Measurements from ENCODE around the gene PRSS58.

Gene PRSS58, protein sequence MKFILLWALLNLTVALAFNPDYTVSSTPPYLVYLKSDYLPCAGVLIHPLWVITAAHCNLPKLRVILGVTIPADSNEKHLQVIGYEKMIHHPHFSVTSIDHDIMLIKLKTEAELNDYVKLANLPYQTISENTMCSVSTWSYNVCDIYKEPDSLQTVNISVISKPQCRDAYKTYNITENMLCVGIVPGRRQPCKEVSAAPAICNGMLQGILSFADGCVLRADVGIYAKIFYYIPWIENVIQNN

DNA sequence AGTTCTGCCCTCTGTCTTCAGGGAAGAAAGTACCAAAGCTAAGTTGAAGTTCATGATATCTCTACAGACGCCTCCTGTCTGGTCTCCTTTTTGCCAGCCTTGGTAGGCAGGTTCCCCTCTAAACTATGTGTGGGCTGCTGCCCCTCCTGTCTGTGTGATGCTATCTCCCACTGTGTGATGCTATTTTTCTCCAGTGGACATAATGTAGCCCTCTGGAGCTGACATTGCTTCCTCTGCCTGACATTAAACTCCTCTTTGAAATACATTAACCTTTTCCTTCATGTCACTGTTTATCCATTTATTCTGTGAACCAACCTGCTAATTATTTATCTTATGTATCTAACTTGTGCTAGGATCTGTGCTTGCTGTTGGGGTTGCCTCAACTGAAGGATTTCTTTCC lies at the start of gene PRSS58:
PRSS58 (minus strand) TSS at position 101 of the 400 bp plus-strand sequence. CDS start 351 bp downstream, outside the sequence.
- H3K4me3 ChIP-seq (ENCODE audit: low read length): no peak within 1 kb of the TSS
- no peak for TF ChIP-seq ZNF274 (IDR thresholded peaks at IDR 0.05; ENCODE audit: low read depth, low read length)

DNA sequence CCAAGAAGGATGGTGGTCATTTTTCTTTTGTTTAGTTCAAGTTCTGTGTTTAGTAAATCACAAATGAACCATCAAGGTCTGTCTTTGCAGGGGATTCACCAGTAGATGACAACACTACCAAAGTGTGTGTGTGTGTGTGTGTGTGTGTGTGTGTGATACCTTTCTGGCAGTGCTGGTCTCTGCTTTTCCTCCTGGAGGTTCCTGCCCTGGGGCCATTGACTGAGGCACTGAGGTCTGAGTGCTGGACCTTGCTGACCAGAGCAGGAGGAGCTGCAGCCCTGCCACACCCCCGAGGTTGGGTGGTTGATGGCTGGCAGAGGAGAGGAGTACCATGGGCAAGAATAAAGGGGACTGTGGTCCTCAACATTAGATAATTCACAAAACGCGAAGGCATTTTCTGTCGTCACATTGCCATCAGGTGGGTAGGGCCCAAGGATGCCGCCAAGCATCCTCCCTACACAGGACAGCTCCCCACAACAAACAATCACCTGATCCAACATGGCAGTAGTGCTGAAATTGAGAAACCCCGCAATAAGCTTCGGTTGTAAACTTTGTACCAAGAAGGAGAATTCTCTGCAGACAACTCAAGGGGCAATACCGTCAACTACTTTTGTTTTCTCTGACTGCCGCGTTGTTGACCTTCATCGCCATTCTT lies 49.5 kb upstream of the PRSS58 start:
- no peak overlapping the region for H3K4me3 ChIP-seq (ENCODE audit: low read length)
- TF ChIP-seq ZNF274 (IDR thresholded peaks at IDR 0.05; ENCODE audit: low read depth, low read length): no peak

DNA sequence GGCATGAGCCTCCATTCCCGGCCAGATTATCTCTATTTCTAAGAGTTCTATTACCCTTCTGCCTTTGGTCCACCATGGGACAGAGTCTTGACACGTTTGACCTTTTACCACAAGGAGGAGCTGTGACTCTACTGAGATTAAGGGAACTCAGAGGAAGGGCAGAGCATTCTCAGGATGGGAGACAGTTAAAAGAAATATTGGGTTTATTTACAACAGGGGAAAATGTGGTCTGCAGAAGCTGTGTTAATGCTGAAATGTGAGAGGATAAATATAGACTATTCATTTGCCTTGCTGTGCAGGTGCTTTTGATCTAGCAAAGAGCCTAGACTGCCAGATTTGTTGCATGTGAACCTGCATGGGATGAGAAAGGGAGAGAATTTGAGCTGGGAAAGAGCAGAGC lies 45.8 kb upstream of the PRSS58 start:
- no peak overlapping the region for H3K4me3 ChIP-seq (ENCODE audit: low read length)
- no peak for TF ChIP-seq ZNF274 (IDR thresholded peaks at IDR 0.05; ENCODE audit: low read depth, low read length)

DNA sequence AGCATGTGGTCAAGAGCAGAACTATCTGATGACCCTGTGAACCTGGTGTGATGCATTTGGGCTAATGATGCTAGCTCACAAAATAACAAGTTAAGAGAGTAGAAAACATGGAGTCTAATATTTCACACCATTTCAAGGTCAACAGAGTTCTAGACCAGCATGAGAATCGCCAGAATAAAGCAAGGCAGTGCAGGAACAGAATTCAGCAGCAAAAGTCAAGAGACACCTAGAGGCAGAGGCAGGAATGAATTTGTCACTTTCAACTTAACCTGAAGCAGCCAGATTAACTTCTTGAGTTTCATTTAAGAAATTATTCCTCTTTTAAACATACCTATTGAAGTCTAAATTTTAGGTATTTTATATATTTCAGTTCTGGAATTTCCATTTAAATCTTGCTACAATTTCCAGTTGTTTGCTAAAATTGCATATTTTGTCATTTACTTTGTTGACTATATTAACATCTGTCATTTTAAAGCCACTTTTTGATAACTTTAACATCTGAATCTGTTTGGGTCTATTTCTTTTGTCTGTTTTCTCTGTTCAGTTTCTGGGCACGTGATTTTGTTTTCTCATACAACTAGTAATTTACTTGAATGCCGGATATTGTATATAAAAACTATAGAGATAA lies 44.2 kb upstream of the PRSS58 start:
- H3K4me3 ChIP-seq (ENCODE audit: low read length): no peak overlapping the region
- TF ChIP-seq ZNF274 (IDR thresholded peaks at IDR 0.05; ENCODE audit: low read depth, low read length): no peak

DNA sequence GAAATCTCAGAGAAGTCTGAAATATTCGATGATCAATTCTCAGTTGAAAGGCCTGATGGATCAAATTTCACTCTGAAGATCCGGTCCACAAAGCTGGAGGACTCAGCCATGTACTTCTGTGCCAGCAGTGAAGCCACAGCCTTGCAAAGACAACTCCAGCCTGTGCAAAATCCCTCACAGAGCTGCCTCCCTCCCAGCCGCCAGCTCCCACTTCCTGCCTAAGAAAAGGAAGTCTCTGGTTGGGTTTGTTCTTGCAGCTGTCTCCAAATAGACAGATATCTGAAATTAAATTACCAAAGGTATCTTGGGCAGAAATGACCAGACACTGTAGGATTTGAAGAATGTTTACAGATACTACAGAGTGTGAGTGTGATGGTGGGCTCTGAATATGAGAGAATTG lies 43.4 kb upstream of the PRSS58 start:
- no peak overlapping the region for H3K4me3 ChIP-seq (ENCODE audit: low read length)
- TF ChIP-seq ZNF274 (IDR thresholded peaks at IDR 0.05; ENCODE audit: low read depth, low read length): no peak

DNA sequence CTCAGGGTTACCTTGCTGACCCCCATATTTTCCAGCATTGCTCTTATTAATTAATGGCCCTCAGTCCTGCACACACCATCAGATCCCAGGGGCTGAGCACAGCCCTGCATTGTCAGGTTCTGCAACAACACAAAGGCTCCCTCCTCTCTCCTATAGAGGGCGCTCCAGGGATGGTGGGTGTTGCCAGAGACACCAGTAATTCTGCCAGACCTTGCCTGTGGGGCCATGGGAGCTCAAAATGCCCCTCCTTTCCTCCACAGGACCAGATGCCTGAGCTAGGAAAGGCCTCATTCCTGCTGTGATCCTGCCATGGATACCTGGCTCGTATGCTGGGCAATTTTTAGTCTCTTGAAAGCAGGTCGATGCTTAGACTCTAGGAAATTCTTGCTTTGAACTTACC lies 42.8 kb upstream of the PRSS58 start:
- no peak overlapping the region for H3K4me3 ChIP-seq (ENCODE audit: low read length)
- TF ChIP-seq ZNF274 (IDR thresholded peaks at IDR 0.05; ENCODE audit: low read depth, low read length): no peak

DNA sequence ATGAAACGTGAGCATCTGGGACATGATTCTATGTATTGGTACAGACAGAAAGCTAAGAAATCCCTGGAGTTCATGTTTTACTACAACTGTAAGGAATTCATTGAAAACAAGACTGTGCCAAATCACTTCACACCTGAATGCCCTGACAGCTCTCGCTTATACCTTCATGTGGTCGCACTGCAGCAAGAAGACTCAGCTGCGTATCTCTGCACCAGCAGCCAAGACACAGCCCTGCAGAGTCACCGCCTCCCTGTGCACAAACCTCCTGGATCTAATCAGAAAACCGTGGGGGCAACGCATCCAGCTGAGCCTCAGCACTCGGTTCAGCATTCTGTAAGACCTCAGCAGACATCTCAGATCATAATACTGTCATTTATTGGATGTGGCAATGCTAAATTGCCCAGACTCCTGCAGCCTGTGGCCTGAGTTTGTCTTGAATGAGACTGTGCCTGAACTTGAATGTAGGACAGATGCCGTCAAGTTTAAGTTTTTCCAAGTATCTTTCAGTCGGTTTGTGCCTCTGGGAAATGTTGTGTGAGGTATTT lies 41.5 kb upstream of the PRSS58 start:
- no peak overlapping the region for H3K4me3 ChIP-seq (ENCODE audit: low read length)
- TF ChIP-seq ZNF274 (IDR thresholded peaks at IDR 0.05; ENCODE audit: low read depth, low read length): no peak

DNA sequence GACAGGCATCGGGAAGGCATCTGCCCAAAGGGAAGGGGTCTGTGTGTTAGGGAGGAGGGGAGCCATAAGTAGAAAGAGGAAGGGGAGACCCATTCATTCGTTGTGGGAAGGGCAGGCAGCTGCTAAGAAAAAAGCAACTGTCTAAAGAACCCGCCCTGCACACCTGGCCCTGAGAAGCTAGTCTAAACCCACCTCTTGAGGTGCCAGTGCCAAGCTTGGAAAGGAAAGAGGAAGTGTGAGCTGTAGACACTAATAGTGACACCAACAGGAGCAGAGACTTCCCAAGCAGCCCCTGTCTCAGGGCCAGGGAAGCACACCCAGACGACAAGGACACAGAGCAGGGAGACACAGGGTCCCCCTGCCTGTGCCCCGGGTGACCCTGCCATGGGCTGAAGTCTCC lies 40.8 kb upstream of the PRSS58 start:
- no peak overlapping the region for H3K4me3 ChIP-seq (ENCODE audit: low read length)
- TF ChIP-seq ZNF274 (IDR thresholded peaks at IDR 0.05; ENCODE audit: low read depth, low read length): no peak

DNA sequence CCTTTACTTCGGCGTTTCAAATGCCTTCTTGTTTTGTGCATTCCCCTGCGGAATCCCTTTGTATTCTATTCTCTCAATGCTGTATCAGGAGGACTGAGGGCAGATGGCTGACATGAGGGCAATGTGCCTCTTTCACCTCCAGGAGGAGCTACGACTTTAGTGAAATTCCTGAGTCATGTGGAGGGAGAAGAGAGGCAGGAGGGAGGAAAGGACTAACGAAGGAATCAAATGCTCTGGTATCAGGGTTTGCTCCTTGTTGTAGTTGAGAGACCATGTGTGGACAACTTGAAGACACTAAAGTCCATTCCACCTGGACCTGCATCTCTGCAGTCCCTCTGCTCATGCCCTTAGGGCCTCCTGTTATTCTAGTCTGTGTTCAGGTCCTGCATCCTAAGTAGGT lies 40.2 kb upstream of the PRSS58 start:
- TF ChIP-seq ZNF274 (IDR thresholded peaks at IDR 0.05; ENCODE audit: low read depth, low read length): no peak
- no peak overlapping the region for H3K4me3 ChIP-seq (ENCODE audit: low read length)

DNA sequence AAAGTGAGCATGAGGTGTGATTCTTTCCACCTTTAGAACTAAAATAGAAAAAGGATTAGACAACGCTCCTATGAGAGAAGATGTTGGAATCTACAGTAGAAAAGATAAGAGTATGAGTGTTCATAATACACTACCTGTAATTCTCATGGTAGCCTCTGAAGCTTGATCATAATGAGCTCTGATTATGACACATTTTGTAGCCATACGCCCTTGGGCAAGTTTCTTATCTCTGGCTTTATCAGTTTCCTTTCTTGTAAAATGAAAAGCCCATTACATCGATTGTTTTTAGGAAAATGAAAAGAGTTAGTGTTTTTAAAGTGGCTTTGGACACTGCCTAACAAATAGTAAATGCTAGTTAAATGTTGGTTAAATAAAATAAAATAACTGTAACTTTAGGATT lies 22.4 kb upstream of the PRSS58 start:
- no peak overlapping the region for H3K4me3 ChIP-seq (ENCODE audit: low read length)
- TF ChIP-seq ZNF274 (IDR thresholded peaks at IDR 0.05; ENCODE audit: low read depth, low read length): no peak

DNA sequence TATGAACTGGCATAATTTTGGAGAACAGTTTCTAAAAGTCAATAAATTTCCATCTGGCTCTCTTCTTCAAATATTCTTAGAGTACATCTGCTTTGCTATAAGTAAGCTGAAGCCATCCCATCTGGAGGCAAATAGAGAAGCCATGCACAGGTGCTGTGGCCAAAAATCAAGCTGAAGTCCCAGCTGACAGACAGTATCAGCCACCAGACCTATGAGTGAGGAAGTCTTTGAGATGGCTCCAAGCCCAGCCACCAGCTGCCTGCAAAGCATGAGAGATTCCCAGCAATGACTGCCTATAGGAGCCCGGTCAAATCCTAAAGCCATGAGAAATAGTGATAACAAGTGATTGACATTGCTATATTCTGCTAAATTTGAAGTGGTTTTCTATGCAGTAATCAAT lies 21.7 kb upstream of the PRSS58 start:
- no peak for TF ChIP-seq ZNF274 (IDR thresholded peaks at IDR 0.05; ENCODE audit: low read depth, low read length)
- no peak overlapping the region for H3K4me3 ChIP-seq (ENCODE audit: low read length)

DNA sequence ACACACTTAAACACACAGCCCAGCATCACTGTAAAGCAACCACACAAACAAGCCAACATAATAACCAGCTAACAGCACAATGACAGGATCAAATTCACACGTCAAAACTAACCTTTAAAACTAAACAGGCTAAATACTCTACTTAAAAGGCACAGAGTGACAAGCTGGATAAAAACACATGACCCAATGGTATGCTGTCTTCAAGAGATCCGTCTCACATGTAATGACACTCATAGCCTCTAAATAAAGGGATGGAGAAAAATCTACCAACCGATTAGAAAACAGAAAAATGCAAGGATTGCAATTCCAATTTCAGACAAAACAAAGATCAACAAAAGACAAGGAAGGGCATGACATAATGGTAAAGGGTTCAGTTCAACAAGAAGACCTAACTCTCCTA lies 17.2 kb upstream of the PRSS58 start:
- TF ChIP-seq ZNF274 (IDR thresholded peaks at IDR 0.05; ENCODE audit: low read depth, low read length): no peak
- H3K4me3 ChIP-seq (ENCODE audit: low read length): no peak overlapping the region

DNA sequence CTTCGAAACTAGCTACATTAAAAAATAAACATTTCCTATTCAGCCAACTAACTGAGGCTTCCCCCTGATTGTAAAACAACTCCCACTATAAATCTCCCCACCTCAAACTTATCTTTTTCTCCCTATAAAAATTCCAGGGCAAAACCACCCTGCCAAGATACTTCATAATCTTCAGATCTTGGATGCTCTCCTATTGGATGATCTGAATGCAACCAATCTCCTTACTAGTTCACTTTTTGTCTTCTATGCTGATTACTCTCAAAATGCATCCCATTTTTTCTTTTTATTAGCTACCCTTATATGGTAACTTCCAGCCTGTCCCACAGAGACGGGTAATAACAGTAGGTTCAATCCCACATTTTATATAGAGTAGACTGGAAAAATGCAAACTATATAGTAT lies 15.0 kb upstream of the PRSS58 start:
- H3K4me3 ChIP-seq (ENCODE audit: low read length): no peak overlapping the region
- no peak for TF ChIP-seq ZNF274 (IDR thresholded peaks at IDR 0.05; ENCODE audit: low read depth, low read length)

DNA sequence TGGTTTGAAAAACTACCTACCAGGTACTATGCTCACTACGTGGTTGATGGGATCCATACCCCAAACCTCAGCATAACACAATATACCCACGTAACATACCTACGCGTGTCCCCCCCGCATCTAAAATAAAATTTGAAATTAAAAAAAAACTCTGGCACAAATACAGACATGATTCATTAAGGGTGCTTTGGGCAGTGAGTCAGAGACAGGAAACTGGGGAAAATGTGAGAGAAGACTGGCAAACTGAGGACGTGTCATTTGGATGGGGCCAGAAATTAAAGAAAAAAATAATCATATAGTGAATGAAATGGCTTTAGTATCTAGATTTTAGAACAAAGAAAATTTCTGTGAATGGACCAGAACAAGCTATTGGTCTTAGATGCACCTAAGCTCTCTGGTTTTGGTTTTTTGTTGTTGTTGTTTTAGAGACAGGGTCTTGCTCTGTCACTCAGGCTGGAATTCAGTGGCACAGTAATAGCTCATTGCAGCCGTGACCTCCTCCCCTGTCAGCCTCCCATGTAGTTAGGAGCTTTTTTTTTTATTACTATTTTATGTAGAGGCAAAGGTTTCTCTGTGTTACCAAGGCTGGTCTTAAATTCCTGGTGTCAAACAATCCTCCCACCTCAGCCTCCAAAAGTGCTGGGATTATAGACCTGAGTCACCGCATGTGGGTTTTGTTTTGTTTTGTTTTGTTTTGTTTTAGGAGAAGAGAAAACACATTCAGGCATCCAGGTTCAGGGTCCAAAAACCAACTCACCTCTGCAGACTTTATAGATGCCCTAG lies 5.9 kb upstream of the PRSS58 start:
- TF ChIP-seq ZNF274 (IDR thresholded peaks at IDR 0.05; ENCODE audit: low read depth, low read length): no peak
- no peak overlapping the region for H3K4me3 ChIP-seq (ENCODE audit: low read length)
